ENCODE measurements around the gene FBXL13. TPM values are rescaled to one million over a fixed set of nuclear protein-coding genes. Genes with fewer than 3 reads are reported as not detected.
"Not testable (repeated sequence)": the region's sequence is repeated elsewhere in the genome, so short reads cannot be mapped to it uniquely, and the experiment has no call there.

Gene FBXL13
- total RNA-seq, 2 experiments from 2014 or later = 1.6 to 2.0 TPM

- H3K79me2 ChIP-seq (ENCODE audit: insufficient read depth, low read depth, low read length) = no peaks in the 10 kb centered on the region
- POLR2A ChIA-PET = interaction anchor here (0.6 kb wide), 1 partner anchor 81 kb away, joined by 3 read pairs; no protein-coding TSS in a partner anchor
- H2AFZ ChIP-seq (ENCODE audit: low read length) = no peak overlapping the region
- no peak for DNase-seq (ENCODE audit: low spot score)
- peaks cover 19% of the 10 kb centered on the region for H3K9me3 ChIP-seq (ENCODE audit: low read length)
- no peaks in the 10 kb centered on the region for H3K4me1 ChIP-seq (ENCODE audit: insufficient read depth, low read length, poor library complexity, severe bottlenecking)
- intact Hi-C loops (cut with micrococcal nuclease; ENCODE audit: unreplicated experiment) = loop anchor here (10.0 kb wide), 1 partner anchor 107 kb away; no protein-coding TSS in a partner anchor
- no peaks in the 10 kb centered on the region for H3K9me2 ChIP-seq (ENCODE audit: insufficient read depth, low read length)
- H3K4me3 ChIP-seq (ENCODE audit: low read depth, low read length, poor library complexity, severe bottlenecking) = no peak overlapping the region
- H3K27ac ChIP-seq (ENCODE audit: low read depth, low read length, poor library complexity, severe bottlenecking) = no peak overlapping the region
- no peaks in the 10 kb centered on the region for H3K36me3 ChIP-seq (ENCODE audit: insufficient read depth, low read length)
- TF ChIP-seq, protein P1, sequence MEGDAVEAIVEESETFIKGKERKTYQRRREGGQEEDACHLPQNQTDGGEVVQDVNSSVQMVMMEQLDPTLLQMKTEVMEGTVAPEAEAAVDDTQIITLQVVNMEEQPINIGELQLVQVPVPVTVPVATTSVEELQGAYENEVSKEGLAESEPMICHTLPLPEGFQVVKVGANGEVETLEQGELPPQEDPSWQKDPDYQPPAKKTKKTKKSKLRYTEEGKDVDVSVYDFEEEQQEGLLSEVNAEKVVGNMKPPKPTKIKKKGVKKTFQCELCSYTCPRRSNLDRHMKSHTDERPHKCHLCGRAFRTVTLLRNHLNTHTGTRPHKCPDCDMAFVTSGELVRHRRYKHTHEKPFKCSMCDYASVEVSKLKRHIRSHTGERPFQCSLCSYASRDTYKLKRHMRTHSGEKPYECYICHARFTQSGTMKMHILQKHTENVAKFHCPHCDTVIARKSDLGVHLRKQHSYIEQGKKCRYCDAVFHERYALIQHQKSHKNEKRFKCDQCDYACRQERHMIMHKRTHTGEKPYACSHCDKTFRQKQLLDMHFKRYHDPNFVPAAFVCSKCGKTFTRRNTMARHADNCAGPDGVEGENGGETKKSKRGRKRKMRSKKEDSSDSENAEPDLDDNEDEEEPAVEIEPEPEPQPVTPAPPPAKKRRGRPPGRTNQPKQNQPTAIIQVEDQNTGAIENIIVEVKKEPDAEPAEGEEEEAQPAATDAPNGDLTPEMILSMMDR (conservative IDR thresholded peaks at IDR 0.05; ENCODE audit: low read length) = no peak
- no peak for TF ChIP-seq EZH2phosphoT487 (IDR thresholded peaks at IDR 0.05; ENCODE audit: borderline replicate concordance, low read depth, low read length)
- CTCF ChIA-PET (ENCODE audit: unreplicated experiment) = no interaction called here
- no TSS peak for BruUV-seq (replicated peaks)
- no peaks in the 10 kb centered on the region for H4K20me1 ChIP-seq (ENCODE audit: insufficient read depth, low read length)
- no peak overlapping the region for H3K4me2 ChIP-seq (ENCODE audit: low read length)
Observed at GRCh38 chr7:103051519-103051918, 23.1 kb downstream of the FBXL13 start.

DNA sequence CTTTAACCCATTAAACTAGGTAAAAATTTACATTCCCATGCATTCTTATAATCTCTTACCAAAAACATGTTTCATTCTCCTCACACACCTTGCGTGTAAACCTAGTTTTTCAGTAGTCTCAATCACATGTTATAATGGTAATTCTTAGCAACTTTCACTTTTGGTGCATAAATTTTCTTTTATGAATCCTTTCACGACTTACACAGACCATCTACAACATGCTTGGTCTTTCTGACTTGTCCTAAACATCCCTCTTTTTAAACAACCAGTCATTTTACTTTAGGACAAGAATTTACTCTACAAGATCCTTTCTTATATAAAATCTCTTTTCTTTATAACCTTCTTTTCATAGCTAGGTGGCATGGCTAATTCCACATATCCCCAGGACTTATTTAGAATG is 25.8 kb downstream of the FBXL13 start:
- TF ChIP-seq EZH2phosphoT487 (IDR thresholded peaks at IDR 0.05; ENCODE audit: borderline replicate concordance, low read depth, low read length) = no peak
- TF ChIP-seq, protein P1 (conservative IDR thresholded peaks at IDR 0.05; ENCODE audit: low read length) = no peak
- no peaks in the 10 kb centered on the region for H3K4me1 ChIP-seq (ENCODE audit: insufficient read depth, low read length, poor library complexity, severe bottlenecking)
- H2AFZ ChIP-seq (ENCODE audit: low read length) = no peak overlapping the region
- H3K4me2 ChIP-seq (ENCODE audit: low read length) = no peak overlapping the region
- peak; percentile 52 for DNase-seq (ENCODE audit: low spot score)
- H3K9me2 ChIP-seq (ENCODE audit: insufficient read depth, low read length) = no peaks in the 10 kb centered on the region
- H3K4me3 ChIP-seq (ENCODE audit: low read depth, low read length, poor library complexity, severe bottlenecking) = no peak overlapping the region
- no TSS peak for BruUV-seq (replicated peaks)
- intact Hi-C loops (cut with micrococcal nuclease; ENCODE audit: unreplicated experiment) = no loop called here
- no peak overlapping the region for H3K27ac ChIP-seq (ENCODE audit: low read depth, low read length, poor library complexity, severe bottlenecking)
- H3K79me2 ChIP-seq (ENCODE audit: insufficient read depth, low read depth, low read length) = no peaks in the 10 kb centered on the region
- no peaks in the 10 kb centered on the region for H4K20me1 ChIP-seq (ENCODE audit: insufficient read depth, low read length)
- CTCF ChIA-PET (ENCODE audit: unreplicated experiment) = no interaction called here
- H3K36me3 ChIP-seq (ENCODE audit: insufficient read depth, low read length) = no peaks in the 10 kb centered on the region
- POLR2A ChIA-PET = no interaction called here
- H3K9me3 ChIP-seq (ENCODE audit: low read length) = peaks cover 19% of the 10 kb centered on the region

DNA sequence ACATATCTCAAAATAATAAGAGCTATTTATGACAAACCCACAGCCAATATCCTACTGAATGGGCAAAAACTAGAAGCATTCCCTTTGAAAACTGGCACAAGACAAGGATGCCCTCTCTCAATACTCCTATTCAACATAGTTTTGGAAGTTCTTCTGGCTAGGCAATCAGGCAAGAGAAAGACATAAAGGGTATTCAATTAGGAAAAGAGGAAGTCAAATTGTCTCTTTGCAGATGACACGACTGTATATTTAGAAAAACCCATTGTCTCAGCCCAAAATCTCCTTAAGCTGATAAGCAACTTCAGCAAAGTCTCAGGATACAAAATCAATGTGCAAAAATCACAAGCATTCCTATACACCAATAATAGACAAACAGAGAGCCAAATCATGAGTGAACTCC is 32.8 kb downstream of the FBXL13 start:
- H2AFZ ChIP-seq (ENCODE audit: low read length); POLR2A ChIA-PET; H4K20me1 ChIP-seq (ENCODE audit: insufficient read depth, low read length); H3K4me1 ChIP-seq (ENCODE audit: insufficient read depth, low read length, poor library complexity, severe bottlenecking); intact Hi-C loops (cut with micrococcal nuclease; ENCODE audit: unreplicated experiment); H3K9me3 ChIP-seq (ENCODE audit: low read length); BruUV-seq (replicated peaks); H3K27ac ChIP-seq (ENCODE audit: low read depth, low read length, poor library complexity, severe bottlenecking); DNase-seq (ENCODE audit: low spot score); CTCF ChIA-PET (ENCODE audit: unreplicated experiment); H3K4me3 ChIP-seq (ENCODE audit: low read depth, low read length, poor library complexity, severe bottlenecking); H3K79me2 ChIP-seq (ENCODE audit: insufficient read depth, low read depth, low read length); H3K9me2 ChIP-seq (ENCODE audit: insufficient read depth, low read length); H3K4me2 ChIP-seq (ENCODE audit: low read length); H3K36me3 ChIP-seq (ENCODE audit: insufficient read depth, low read length): not testable (repeated sequence)

DNA sequence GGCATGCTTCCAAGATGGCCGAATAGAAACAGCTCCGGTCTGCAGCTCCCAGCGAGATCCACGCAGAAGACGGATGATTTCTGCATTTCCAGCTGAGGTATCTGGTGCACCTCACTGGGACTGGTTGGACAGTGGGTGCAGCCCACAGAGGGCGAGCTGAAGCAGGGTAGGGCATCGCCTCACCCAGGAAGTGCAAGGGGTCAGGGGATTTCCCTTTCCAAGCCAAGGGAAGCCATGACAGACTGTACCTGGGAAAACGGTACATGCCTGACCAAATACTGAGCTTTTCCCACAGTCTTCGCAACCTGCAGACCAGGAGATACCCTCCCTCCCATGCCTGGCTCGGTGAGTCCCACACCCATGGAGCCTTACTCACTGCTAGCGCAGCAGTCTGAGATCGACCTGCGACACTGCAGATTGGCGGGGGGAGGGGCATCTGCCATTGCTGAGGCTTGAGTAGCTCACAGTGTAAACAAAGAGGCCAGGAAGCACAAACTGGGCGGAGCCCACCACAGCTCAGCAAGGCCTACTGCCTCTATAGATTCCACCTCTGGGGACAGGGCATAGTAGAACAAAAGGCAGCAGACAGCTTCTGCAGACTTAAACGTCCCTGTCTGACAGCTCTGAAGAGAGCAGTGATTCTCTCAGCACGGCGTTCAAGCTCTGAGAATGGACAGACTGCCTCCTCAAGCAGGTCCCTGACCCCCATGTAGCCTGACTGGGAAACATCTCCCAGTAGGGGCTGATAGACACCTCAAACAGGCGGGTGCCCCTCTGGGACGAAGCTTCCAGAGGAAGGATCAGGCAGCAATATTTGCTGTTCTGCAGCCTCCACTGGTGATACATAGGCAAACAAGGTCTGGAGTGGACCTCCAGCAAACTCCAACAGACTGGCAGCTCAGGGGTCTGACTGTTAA is 36.5 kb downstream of the FBXL13 start:
- H4K20me1 ChIP-seq (ENCODE audit: insufficient read depth, low read length); H3K9me3 ChIP-seq (ENCODE audit: low read length); H2AFZ ChIP-seq (ENCODE audit: low read length); CTCF ChIA-PET (ENCODE audit: unreplicated experiment); H3K36me3 ChIP-seq (ENCODE audit: insufficient read depth, low read length); H3K9me2 ChIP-seq (ENCODE audit: insufficient read depth, low read length); BruUV-seq (replicated peaks); H3K4me3 ChIP-seq (ENCODE audit: low read depth, low read length, poor library complexity, severe bottlenecking); intact Hi-C loops (cut with micrococcal nuclease; ENCODE audit: unreplicated experiment); H3K4me2 ChIP-seq (ENCODE audit: low read length); POLR2A ChIA-PET; H3K4me1 ChIP-seq (ENCODE audit: insufficient read depth, low read length, poor library complexity, severe bottlenecking); DNase-seq (ENCODE audit: low spot score); H3K79me2 ChIP-seq (ENCODE audit: insufficient read depth, low read depth, low read length); H3K27ac ChIP-seq (ENCODE audit: low read depth, low read length, poor library complexity, severe bottlenecking): not testable (repeated sequence)

Measured in OCI-LY7 (cell line).